ENCODE measurements around the gene ZCCHC8. TPM values are rescaled to one million over a fixed set of nuclear protein-coding genes. Genes with fewer than 3 reads are reported as not detected.

ZCCHC8 gene
- total and polyA plus RNA-seq, 2 donors (not counting 3 experiments of a cell fraction or from before 2014, with no cell fraction given) = 10.0 to 24.4 TPM

DNA sequence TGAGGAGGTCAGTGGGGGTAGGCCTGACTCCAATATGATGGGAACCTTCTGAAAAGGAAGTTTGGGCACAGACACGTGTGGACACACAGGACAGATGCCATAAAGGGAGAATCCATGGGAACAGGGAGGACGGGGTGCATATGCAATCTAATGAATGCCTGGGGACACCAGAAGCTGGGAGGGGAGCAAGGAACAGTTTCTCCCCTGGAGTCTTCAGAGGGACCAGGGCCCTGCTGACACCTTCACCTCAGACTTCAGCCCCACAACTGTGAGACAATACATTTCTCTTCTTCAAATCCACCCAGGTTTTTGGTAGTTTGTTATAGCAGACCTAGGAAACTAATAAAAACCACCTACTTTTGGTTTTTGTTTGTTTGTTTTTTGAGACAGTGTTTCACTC is 43.1 kb downstream of the ZCCHC8 start:
- dilution Hi-C loops (cut with MboI; ENCODE audit: extremely low pct_ligation_motif_present, low sequenced_read_pairs) (no loop called here), intact Hi-C loops (cut with micrococcal nuclease) (no loop called here)
- Histone ChIP-seq H3K4me1 (ENCODE audit: control insufficient read depth, extremely low read depth, insufficient read depth, low read length) (no peaks in the 10 kb centered on the region), H3K9ac (replicated peaks; ENCODE audit: extremely low read depth, insufficient read depth, low read length) (no peak overlapping the region), H3K9me3 (replicated peaks; ENCODE audit: control insufficient read depth, insufficient read depth, low read length) (no peaks in the 10 kb centered on the region), H3K27me3 (ENCODE audit: control insufficient read depth in 2 of 2, insufficient read depth in 2 of 2, low read length in 2 of 2) (no peaks in the 10 kb centered on the region), H3K4me2 (ENCODE audit: insufficient read depth, low read length) (no peak overlapping the region), H3K27ac (ENCODE audit: insufficient read depth, low read depth, low read length) (no peak overlapping the region), H3K9me1 (replicated peaks; ENCODE audit: control insufficient read depth, extremely low read depth, insufficient read depth, low read length) (no peaks in the 10 kb centered on the region), H2AFZ (ENCODE audit: low read depth, low read length) (no peak overlapping the region), H4K20me1 (replicated peaks; ENCODE audit: control insufficient read depth, extremely low read depth, insufficient read depth, low read length) (no peaks in the 10 kb centered on the region), H3K4me3 (replicated peaks in 1 of 3; ENCODE audit: insufficient read depth in 1 of 3, low read depth in 1 of 3, low read length in 3 of 3) (no peak overlapping the region), H3K36me3 (ENCODE audit: control insufficient read depth in 2 of 2, extremely low read depth in 1 of 2, insufficient read depth in 2 of 2, low read length in 2 of 2) (no peaks in the 10 kb centered on the region), H3K79me2 (ENCODE audit: control insufficient read depth, insufficient read depth, low read length) (no peaks in the 10 kb centered on the region)
- no TSS peak for BruUV-seq (replicated peaks)
- DNase-seq (ENCODE audit: low read depth, low spot score) = no peak
- ChIA-PET CTCF (no interaction called here), POLR2A (no interaction called here)
- FAIRE-seq = no peak
- TF ChIP-seq POLR2AphosphoS5 (IDR thresholded peaks at IDR 0.05; ENCODE audit: insufficient read depth, low read depth, low read length) = no peak
- TF ChIP-seq, protein P1, sequence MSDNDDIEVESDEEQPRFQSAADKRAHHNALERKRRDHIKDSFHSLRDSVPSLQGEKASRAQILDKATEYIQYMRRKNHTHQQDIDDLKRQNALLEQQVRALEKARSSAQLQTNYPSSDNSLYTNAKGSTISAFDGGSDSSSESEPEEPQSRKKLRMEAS (IDR thresholded peaks at IDR 0.05; ENCODE audit: insufficient read depth, insufficient read length) = no peak
- TF ChIP-seq EZH2 (IDR thresholded peaks at IDR 0.05; ENCODE audit: borderline replicate concordance, low read depth, low read length, severe bottlenecking) = no peak
- TF ChIP-seq, protein P2, sequence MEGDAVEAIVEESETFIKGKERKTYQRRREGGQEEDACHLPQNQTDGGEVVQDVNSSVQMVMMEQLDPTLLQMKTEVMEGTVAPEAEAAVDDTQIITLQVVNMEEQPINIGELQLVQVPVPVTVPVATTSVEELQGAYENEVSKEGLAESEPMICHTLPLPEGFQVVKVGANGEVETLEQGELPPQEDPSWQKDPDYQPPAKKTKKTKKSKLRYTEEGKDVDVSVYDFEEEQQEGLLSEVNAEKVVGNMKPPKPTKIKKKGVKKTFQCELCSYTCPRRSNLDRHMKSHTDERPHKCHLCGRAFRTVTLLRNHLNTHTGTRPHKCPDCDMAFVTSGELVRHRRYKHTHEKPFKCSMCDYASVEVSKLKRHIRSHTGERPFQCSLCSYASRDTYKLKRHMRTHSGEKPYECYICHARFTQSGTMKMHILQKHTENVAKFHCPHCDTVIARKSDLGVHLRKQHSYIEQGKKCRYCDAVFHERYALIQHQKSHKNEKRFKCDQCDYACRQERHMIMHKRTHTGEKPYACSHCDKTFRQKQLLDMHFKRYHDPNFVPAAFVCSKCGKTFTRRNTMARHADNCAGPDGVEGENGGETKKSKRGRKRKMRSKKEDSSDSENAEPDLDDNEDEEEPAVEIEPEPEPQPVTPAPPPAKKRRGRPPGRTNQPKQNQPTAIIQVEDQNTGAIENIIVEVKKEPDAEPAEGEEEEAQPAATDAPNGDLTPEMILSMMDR (IDR thresholded peaks at IDR 0.05; ENCODE audit: extremely low read depth in 1 of 2, insufficient read depth in 1 of 2, low read depth in 1 of 2, low read length in 2 of 2) = no peak
- TF ChIP-seq MYC (IDR thresholded peaks at IDR 0.05; ENCODE audit: low read depth, low read length) = no peak
- no peak for TF ChIP-seq POLR2A (IDR thresholded peaks at IDR 0.05; ENCODE audit: low read depth, low read length)
- TF ChIP-seq FOS (IDR thresholded peaks at IDR 0.05; ENCODE audit: borderline replicate concordance, insufficient read depth, low read length) = no peak
- TF ChIP-seq GATA2 (IDR thresholded peaks at IDR 0.05; ENCODE audit: insufficient read depth, insufficient read length, low read depth, low read length) = no peak
- no peak for TF ChIP-seq JUN (IDR thresholded peaks at IDR 0.05; ENCODE audit: borderline replicate concordance, insufficient read depth, insufficient read length, low read depth)
